ENCODE data around the gene PAX1. TPM values are rescaled to one million over a fixed set of nuclear protein-coding genes. Genes with fewer than 3 reads are reported as not detected.

Gene PAX1
- total and polyA plus RNA-seq, 2 donors (not counting 1 experiment from before 2014, with no cell fraction given), result not detected

DNA sequence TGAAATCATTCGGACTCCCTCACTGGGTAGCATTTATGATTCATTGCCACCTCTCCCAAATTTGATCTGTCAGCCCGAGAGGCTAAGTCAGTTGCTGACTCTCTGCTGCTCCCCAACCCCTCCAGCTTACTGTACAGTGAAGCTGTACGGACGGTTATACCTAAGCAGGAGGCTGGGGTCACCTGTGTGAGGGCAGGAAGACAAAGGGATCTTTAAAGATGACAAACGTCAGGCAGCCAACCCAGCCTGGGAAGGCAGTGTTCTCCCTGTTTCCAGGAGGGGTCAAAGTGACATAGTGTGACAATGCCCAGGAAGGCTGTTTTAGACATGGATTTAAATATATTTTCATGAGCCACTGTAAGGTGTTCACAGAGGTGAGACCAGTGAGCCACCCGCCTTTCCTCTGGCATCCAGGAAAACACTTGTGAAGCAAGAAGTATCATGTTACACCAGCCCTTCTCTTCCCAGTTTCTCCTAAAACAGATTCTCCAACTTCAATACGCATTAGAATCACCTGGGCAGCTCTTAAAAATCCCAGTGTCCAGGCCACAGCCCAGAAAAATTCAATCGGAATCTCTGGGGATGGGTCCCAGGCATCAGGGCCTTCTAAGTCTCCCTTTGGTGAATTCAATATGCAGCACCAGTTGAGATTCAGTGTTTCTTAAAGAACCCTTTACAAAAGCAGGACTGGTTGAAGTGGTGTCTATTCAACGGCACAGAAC, 6.8 kb upstream of the PAX1 start:
- DNase-seq (ENCODE audit: low read depth in 2 of 2), result no peak
- H3K79me2 ChIP-seq (ENCODE audit: control insufficient read depth, insufficient read depth, low read length), result no peaks in the 10 kb centered on the region
- H3K4me1 ChIP-seq (ENCODE audit: control insufficient read depth, extremely low read depth, insufficient read depth, low read length), result no peaks in the 10 kb centered on the region
- H3K36me3 ChIP-seq (ENCODE audit: control insufficient read depth, insufficient read depth, low read length), result no peaks in the 10 kb centered on the region
- H3K27ac ChIP-seq (ENCODE audit: insufficient read depth, low read length), result no peak overlapping the region
- H2AFZ ChIP-seq (ENCODE audit: low read length), result no peak overlapping the region
- H3K9me3 ChIP-seq (ENCODE audit: control insufficient read depth, insufficient read depth, low read depth, low read length), result no peaks in the 10 kb centered on the region
- H4K20me1 ChIP-seq (ENCODE audit: control insufficient read depth, extremely low read depth, insufficient read depth, low read length), result no peaks in the 10 kb centered on the region
- no peak overlapping the region for H3K9ac ChIP-seq (ENCODE audit: insufficient read depth, low read length)
- peaks cover 13% of the 10 kb centered on the region for H3K27me3 ChIP-seq (ENCODE audit: control insufficient read depth, insufficient read depth, low read length)
- no peak overlapping the region for H3K4me3 ChIP-seq (replicated peaks in 1 of 4; ENCODE audit: control extremely low read depth in 1 of 4, insufficient read depth in 1 of 4, low read depth in 3 of 4, low read length in 4 of 4)
- TF ChIP-seq, protein P1, sequence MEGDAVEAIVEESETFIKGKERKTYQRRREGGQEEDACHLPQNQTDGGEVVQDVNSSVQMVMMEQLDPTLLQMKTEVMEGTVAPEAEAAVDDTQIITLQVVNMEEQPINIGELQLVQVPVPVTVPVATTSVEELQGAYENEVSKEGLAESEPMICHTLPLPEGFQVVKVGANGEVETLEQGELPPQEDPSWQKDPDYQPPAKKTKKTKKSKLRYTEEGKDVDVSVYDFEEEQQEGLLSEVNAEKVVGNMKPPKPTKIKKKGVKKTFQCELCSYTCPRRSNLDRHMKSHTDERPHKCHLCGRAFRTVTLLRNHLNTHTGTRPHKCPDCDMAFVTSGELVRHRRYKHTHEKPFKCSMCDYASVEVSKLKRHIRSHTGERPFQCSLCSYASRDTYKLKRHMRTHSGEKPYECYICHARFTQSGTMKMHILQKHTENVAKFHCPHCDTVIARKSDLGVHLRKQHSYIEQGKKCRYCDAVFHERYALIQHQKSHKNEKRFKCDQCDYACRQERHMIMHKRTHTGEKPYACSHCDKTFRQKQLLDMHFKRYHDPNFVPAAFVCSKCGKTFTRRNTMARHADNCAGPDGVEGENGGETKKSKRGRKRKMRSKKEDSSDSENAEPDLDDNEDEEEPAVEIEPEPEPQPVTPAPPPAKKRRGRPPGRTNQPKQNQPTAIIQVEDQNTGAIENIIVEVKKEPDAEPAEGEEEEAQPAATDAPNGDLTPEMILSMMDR (conservative IDR thresholded peaks at IDR 0.05 in 1 of 2, IDR thresholded peaks at IDR 0.05 in 1 of 2; ENCODE audit: low read depth in 1 of 2, low read length in 2 of 2), result no peak
- TF ChIP-seq EZH2 (IDR thresholded peaks at IDR 0.05; ENCODE audit: low read length, missing control alignments), result no peak
- no peak overlapping the region for H3K4me2 ChIP-seq (ENCODE audit: extremely low read depth, insufficient read depth, low read length)

GRCh38 chr20:21699216-21699508, 6.3 kb upstream of the PAX1 start:
- Histone ChIP-seq H3K9me3 (ENCODE audit: control insufficient read depth, insufficient read depth, low read depth, low read length) (no peaks in the 10 kb centered on the region), H3K79me2 (ENCODE audit: control insufficient read depth, insufficient read depth, low read length) (no peaks in the 10 kb centered on the region), H3K4me3 (replicated peaks in 1 of 4; ENCODE audit: control extremely low read depth in 1 of 4, insufficient read depth in 1 of 4, low read depth in 3 of 4, low read length in 4 of 4) (no peak overlapping the region), H3K27ac (ENCODE audit: insufficient read depth, low read length) (no peak overlapping the region), H3K9ac (ENCODE audit: insufficient read depth, low read length) (no peak overlapping the region), H2AFZ (ENCODE audit: low read length) (no peak overlapping the region), H3K4me2 (ENCODE audit: extremely low read depth, insufficient read depth, low read length) (no peak overlapping the region), H3K27me3 (ENCODE audit: control insufficient read depth, insufficient read depth, low read length) (peaks cover 13% of the 10 kb centered on the region), H3K36me3 (ENCODE audit: control insufficient read depth, insufficient read depth, low read length) (no peaks in the 10 kb centered on the region), H4K20me1 (ENCODE audit: control insufficient read depth, extremely low read depth, insufficient read depth, low read length) (no peaks in the 10 kb centered on the region), H3K4me1 (ENCODE audit: control insufficient read depth, extremely low read depth, insufficient read depth, low read length) (no peaks in the 10 kb centered on the region)
- no peak for TF ChIP-seq EZH2 (IDR thresholded peaks at IDR 0.05; ENCODE audit: low read length, missing control alignments)
- TF ChIP-seq, protein P1 (conservative IDR thresholded peaks at IDR 0.05 in 1 of 2, IDR thresholded peaks at IDR 0.05 in 1 of 2; ENCODE audit: low read depth in 1 of 2, low read length in 2 of 2), result no peak
- no peak for DNase-seq (ENCODE audit: low read depth in 2 of 2)

DNA sequence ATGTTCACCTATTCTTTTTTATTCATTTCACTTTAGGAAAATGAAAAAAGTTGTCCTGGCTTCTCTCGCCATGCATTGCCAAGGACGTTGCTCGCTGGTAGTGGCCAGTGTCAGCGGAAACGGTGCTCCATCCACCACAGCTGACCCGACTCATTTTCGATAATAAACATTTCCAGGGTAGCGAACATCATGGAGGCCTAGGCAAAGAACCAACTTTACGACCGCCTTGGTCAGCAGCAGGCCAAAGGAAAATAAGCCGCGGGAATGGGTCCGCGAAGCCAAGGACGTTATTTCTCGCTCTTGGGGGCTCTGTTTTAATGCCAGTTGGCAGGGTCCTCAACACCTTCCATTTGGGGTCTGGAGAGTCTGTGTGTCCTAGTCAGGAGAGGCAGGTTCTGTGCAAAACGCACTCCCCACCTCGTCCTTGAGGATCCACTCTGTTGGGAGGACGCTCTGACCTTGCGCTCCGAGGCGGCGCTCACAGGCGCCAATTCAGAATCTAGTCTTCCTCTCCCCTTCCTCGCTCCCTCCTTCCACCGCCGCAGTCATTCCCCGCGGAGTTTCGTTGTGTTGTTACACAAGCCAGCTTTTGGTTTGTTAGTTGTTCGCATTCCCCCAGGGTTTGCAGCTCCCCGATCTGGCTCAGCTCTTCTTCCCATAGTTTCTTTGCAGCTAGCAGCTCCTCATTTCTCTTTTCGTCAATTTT, 4.1 kb upstream of the PAX1 start:
- H4K20me1 ChIP-seq (ENCODE audit: control insufficient read depth, extremely low read depth, insufficient read depth, low read length), result no peaks in the 10 kb centered on the region
- peaks cover 19% of the 10 kb centered on the region for H3K27me3 ChIP-seq (ENCODE audit: control insufficient read depth, insufficient read depth, low read length)
- H3K9me3 ChIP-seq (ENCODE audit: control insufficient read depth, insufficient read depth, low read depth, low read length), result no peaks in the 10 kb centered on the region
- no peak for TF ChIP-seq EZH2 (IDR thresholded peaks at IDR 0.05; ENCODE audit: low read length, missing control alignments)
- TF ChIP-seq, protein P1 (conservative IDR thresholded peaks at IDR 0.05 in 1 of 2, IDR thresholded peaks at IDR 0.05 in 1 of 2; ENCODE audit: low read depth in 1 of 2, low read length in 2 of 2), result no peak
- no peak overlapping the region for H2AFZ ChIP-seq (ENCODE audit: low read length)
- H3K36me3 ChIP-seq (ENCODE audit: control insufficient read depth, insufficient read depth, low read length), result no peaks in the 10 kb centered on the region
- H3K4me2 ChIP-seq (ENCODE audit: extremely low read depth, insufficient read depth, low read length), result no peak overlapping the region
- H3K79me2 ChIP-seq (ENCODE audit: control insufficient read depth, insufficient read depth, low read length), result no peaks in the 10 kb centered on the region
- H3K4me3 ChIP-seq (replicated peaks in 1 of 4; ENCODE audit: control extremely low read depth in 1 of 4, insufficient read depth in 1 of 4, low read depth in 3 of 4, low read length in 4 of 4), result no peak overlapping the region
- H3K27ac ChIP-seq (ENCODE audit: insufficient read depth, low read length), result no peak overlapping the region
- H3K4me1 ChIP-seq (ENCODE audit: control insufficient read depth, extremely low read depth, insufficient read depth, low read length), result no peaks in the 10 kb centered on the region
- DNase-seq (ENCODE audit: low read depth in 2 of 2), result no peak
- H3K9ac ChIP-seq (ENCODE audit: insufficient read depth, low read length), result no peak overlapping the region
